ENCODE data around the gene ZCCHC14.

DNA sequence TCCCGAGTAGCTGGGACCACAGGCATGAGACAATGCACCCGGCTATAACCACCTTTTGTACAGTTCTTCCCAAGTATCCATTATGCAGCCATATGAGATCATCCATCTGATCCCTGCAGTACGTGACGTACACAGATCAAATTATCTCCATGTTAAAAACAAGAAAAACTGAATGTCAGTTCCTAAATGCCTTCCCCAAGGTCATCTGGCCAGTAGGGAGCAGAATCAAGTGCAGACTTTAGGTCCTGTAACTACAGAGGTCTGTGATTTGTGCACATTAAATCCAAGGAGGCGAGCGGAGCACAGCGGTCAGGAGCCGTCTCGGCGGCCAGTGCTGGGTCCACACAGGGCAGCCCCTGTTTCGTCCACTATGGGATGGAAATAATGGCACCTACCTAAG, 23.7 kb downstream of the ZCCHC14 start:
- no peak for TF ChIP-seq TCF12 (IDR thresholded peaks at IDR 0.05)
- TF ChIP-seq TCF12 (CRISPR knock-in tag; IDR thresholded peaks at IDR 0.05): no peak
- TF ChIP-seq HMG20A (CRISPR knock-in tag; IDR thresholded peaks at IDR 0.05; ENCODE audit: borderline replicate concordance): no peak
- no peak for TF ChIP-seq ATF1 (CRISPR knock-in tag; IDR thresholded peaks at IDR 0.05)
- no peak for TF ChIP-seq ZNF276 (CRISPR knock-in tag; IDR thresholded peaks at IDR 0.05; ENCODE audit: low read depth)
- TF ChIP-seq, protein P1, sequence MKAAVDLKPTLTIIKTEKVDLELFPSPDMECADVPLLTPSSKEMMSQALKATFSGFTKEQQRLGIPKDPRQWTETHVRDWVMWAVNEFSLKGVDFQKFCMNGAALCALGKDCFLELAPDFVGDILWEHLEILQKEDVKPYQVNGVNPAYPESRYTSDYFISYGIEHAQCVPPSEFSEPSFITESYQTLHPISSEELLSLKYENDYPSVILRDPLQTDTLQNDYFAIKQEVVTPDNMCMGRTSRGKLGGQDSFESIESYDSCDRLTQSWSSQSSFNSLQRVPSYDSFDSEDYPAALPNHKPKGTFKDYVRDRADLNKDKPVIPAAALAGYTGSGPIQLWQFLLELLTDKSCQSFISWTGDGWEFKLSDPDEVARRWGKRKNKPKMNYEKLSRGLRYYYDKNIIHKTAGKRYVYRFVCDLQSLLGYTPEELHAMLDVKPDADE (CRISPR knock-in tag; IDR thresholded peaks at IDR 0.05): no peak
- TF ChIP-seq SP5 (CRISPR knock-in tag; IDR thresholded peaks at IDR 0.05; ENCODE audit: borderline replicate concordance, low read depth): no peak
- no peak for TF ChIP-seq HDAC1 (CRISPR knock-in tag; IDR thresholded peaks at IDR 0.05)

Measured in HepG2 (cell line).